ENCODE data around the gene TFEB. TPM values are rescaled to one million over a fixed set of nuclear protein-coding genes. Genes with fewer than 3 reads are reported as not detected.

The TFEB gene
- total and polyA plus RNA-seq, 10 of the 15 experiments (the other 5 are each of a cell fraction or from before 2014, with no cell fraction given), result 0.84 to 108 (median 60.8) TPM

DNA sequence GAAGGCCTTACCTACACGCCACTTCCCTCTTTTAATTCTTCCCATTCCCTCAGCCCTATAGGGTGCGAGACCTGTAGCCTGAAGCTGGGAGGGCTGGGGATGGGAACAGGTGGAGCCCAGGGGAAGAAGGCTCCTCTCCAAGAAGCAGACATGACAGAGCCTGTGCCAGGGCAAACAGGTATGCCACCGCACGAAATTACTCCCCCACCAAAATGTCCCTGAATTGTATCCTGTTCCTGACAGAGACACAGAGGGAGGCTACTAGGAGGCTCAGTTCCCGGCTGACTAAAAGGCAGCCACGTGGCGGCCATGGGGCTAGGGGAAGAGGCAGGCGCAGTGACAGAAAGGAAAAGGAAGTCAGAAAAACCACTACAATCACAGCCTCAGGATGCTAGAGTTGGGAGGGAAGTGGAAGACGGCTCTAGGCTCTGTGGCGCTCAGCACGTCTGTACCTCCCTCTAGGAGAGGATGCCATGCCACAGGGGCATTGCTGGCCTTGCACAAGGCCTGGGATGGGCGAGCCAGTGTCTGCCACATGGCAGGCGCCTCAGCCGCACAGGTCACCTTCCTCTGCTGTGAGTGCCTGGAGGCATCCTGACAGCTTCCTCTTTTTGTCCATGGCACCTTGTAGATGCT, 27.7 kb downstream of the TFEB start (continued):
- TF ChIP-seq, protein P1, sequence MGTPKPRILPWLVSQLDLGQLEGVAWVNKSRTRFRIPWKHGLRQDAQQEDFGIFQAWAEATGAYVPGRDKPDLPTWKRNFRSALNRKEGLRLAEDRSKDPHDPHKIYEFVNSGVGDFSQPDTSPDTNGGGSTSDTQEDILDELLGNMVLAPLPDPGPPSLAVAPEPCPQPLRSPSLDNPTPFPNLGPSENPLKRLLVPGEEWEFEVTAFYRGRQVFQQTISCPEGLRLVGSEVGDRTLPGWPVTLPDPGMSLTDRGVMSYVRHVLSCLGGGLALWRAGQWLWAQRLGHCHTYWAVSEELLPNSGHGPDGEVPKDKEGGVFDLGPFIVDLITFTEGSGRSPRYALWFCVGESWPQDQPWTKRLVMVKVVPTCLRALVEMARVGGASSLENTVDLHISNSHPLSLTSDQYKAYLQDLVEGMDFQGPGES (IDR thresholded peaks at IDR 0.05), result no peak
- no peak for TF ChIP-seq JUNB (IDR thresholded peaks at IDR 0.05)
- TF ChIP-seq E2F8 (IDR thresholded peaks at IDR 0.05; ENCODE audit: low read depth, partially characterized antibody), result no peak
- TF ChIP-seq MXI1 (IDR thresholded peaks at IDR 0.05; ENCODE audit: low read depth, low read length), result peak; percentile 96
- TF ChIP-seq EP300 (IDR thresholded peaks at IDR 0.05; ENCODE audit: borderline replicate concordance in 1 of 2, control insufficient read depth in 1 of 2, low read depth in 2 of 2, low read length in 2 of 2), result no peak
- peak; percentile 19 for TF ChIP-seq USF1 (IDR thresholded peaks at IDR 0.05; ENCODE audit: borderline replicate concordance, extremely low read length, insufficient read depth, low read depth, low read length)
- TF ChIP-seq IKZF1 (conservative IDR thresholded peaks at IDR 0.05), result peak; percentile 77
- TF ChIP-seq TBL1XR1 (IDR thresholded peaks at IDR 0.05; ENCODE audit: low read depth, low read length), result no peak
- TF ChIP-seq NBN (IDR thresholded peaks at IDR 0.05), result 0 out of 2 replicates have a peak, but pooled peaks have one; percentile 18
- no peak for TF ChIP-seq ESRRA (IDR thresholded peaks at IDR 0.05; ENCODE audit: low read length)
- no peak for TF ChIP-seq CREM (IDR thresholded peaks at IDR 0.05; ENCODE audit: low read depth)
- TF ChIP-seq, protein P2, sequence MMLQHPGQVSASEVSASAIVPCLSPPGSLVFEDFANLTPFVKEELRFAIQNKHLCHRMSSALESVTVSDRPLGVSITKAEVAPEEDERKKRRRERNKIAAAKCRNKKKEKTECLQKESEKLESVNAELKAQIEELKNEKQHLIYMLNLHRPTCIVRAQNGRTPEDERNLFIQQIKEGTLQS (IDR thresholded peaks at IDR 0.05; ENCODE audit: borderline replicate concordance, extremely low read depth, low read depth, low read length), result no peak
- TF ChIP-seq, protein P3, sequence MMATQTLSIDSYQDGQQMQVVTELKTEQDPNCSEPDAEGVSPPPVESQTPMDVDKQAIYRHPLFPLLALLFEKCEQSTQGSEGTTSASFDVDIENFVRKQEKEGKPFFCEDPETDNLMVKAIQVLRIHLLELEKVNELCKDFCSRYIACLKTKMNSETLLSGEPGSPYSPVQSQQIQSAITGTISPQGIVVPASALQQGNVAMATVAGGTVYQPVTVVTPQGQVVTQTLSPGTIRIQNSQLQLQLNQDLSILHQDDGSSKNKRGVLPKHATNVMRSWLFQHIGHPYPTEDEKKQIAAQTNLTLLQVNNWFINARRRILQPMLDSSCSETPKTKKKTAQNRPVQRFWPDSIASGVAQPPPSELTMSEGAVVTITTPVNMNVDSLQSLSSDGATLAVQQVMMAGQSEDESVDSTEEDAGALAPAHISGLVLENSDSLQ (IDR thresholded peaks at IDR 0.05), result no peak

Data from GM12878 (cell line).